Measurements from ENCODE around the gene ATXN3.

Gene ATXN3

DNA sequence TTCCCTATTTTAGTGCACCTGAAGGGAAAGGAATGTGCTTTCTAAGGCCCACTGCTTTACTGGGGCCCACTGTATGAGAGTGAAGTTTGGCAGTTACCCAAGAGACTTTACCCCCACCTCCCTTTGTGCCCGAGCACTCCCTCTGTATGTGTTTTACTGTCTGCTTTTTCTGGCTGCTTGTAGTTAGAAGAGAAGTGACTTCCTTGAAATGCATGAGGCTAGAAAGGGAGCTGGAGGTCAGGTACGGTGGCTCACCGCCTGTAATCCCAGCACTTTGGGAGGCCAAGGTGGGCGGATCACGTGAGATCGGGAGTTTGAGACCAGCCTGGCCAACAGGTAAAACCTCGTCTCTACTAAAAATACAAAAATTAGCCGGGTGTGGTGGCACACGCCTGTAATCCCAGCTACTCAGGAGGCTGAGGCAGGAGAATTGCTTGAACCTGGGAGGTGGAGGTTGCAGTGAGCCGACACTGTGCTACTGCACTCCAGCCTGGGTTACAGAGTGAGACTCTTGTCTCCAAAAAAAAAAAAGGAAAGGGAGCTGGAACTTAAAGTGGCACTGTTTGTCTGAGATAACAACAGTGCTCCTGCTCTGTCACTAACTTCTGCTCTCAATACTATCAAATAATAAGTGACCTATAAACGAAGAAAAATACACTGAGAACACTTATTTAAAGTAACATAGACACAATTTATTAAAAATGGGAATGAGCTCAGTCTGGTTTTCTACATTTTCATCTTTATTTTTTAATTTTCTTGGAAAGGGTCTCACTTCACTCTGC, 72.3 kb downstream of the ATXN3 start:
- no peak overlapping the region for H3K4ac ChIP-seq (ENCODE audit: low read depth, low read length)
- no peak overlapping the region for H2AK5ac ChIP-seq (ENCODE audit: low read length)
- no peak overlapping the region for H2BK120ac ChIP-seq (ENCODE audit: insufficient read depth, low read length, poor library complexity)
- no peak overlapping the region for H4K12ac ChIP-seq (ENCODE audit: low read depth, low read length)
- no peak overlapping the region for H3K27ac ChIP-seq (ENCODE audit: low read depth, low read length)
- H3K4me3 ChIP-seq (ENCODE audit: low read depth, low read length), result no peak overlapping the region
- peak overlapping the region; percentile 71 for H3K18ac ChIP-seq (ENCODE audit: low read length)
- H4K91ac ChIP-seq (ENCODE audit: low read depth, low read length), result no peak overlapping the region
- H3K14ac ChIP-seq (ENCODE audit: low read length), result no peak overlapping the region
- no peak overlapping the region for H3K23ac ChIP-seq (ENCODE audit: low read length)
- H2BK5ac ChIP-seq (ENCODE audit: low read depth, low read length, poor library complexity), result no peak overlapping the region
- H2BK12ac ChIP-seq (ENCODE audit: low read length), result no peak overlapping the region
- H3K79me1 ChIP-seq (ENCODE audit: low read length), result no peaks in the 10 kb centered on the region
- DNase-seq, result no peak
- H3K79me2 ChIP-seq (ENCODE audit: control insufficient read depth, insufficient read depth, low read length, poor library complexity), result peaks cover 2% of the 10 kb centered on the region
- H3K4me2 ChIP-seq (ENCODE audit: low read length), result no peak overlapping the region
- WGBS (ENCODE audit: extremely low coverage, insufficient coverage, insufficient read length), result no CpG with 5 or more reads among the region's 11 CpGs
- peaks cover 6 to 10% of the 10 kb centered on the region in 2 experiments for H3K36me3 ChIP-seq (ENCODE audit: control insufficient read depth in 1 of 2, insufficient read depth in 2 of 2, low read length in 2 of 2)
- no peak overlapping the region for H2AFZ ChIP-seq (ENCODE audit: insufficient read depth, low read length, poor library complexity)
- no peak overlapping the region for H4K8ac ChIP-seq (ENCODE audit: low read depth, low read length)
- peaks cover 3% of the 10 kb centered on the region for H3K9me3 ChIP-seq (ENCODE audit: insufficient read depth, low read depth, low read length)
- H3K27me3 ChIP-seq (ENCODE audit: insufficient read depth, low read length), result no peaks in the 10 kb centered on the region
- peaks cover 2 to 3% of the 10 kb centered on the region in 2 experiments for H3K4me1 ChIP-seq (ENCODE audit: control insufficient read depth in 1 of 2, insufficient read depth in 2 of 2, low read length in 2 of 2)
- no peak overlapping the region for H3K9ac ChIP-seq (ENCODE audit: low read length)

DNA sequence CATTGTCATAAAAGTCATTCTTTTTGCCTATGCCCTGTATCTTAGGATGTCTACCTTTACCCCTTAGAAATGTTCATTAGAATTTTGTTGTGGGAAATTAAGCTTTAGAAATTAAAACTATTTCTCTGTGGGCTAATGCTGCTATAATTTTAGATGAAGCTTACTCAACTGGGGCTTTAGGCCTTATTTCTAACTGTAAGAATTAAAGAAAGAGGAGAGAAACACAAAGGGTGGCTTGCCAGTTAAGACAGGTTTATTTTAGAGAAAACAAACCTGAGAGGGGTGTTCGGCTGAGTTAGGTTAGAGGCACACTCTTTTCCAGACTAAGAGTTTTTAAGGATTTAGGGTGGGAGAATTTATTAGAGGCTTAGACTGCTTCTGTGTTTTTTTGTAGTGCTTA, 72.9 kb downstream of the ATXN3 start:
- Histone ChIP-seq H3K27me3 (ENCODE audit: insufficient read depth, low read length) (no peaks in the 10 kb centered on the region), H3K4me1 (ENCODE audit: control insufficient read depth in 1 of 2, insufficient read depth in 2 of 2, low read length in 2 of 2) (peaks cover 2 to 3% of the 10 kb centered on the region in 2 experiments), H4K12ac (ENCODE audit: low read depth, low read length) (no peak overlapping the region), H2AK5ac (ENCODE audit: low read length) (no peak overlapping the region), H3K23ac (ENCODE audit: low read length) (no peak overlapping the region), H3K79me2 (ENCODE audit: control insufficient read depth, insufficient read depth, low read length, poor library complexity) (peaks cover 2% of the 10 kb centered on the region), H4K91ac (ENCODE audit: low read depth, low read length) (no peak overlapping the region), H3K4ac (ENCODE audit: low read depth, low read length) (no peak overlapping the region), H3K9ac (ENCODE audit: low read length) (no peak overlapping the region), H2BK5ac (ENCODE audit: low read depth, low read length, poor library complexity) (no peak overlapping the region), H4K8ac (ENCODE audit: low read depth, low read length) (no peak overlapping the region), H3K4me3 (ENCODE audit: low read depth, low read length) (no peak overlapping the region), H2AFZ (ENCODE audit: insufficient read depth, low read length, poor library complexity) (no peak overlapping the region), H2BK120ac (ENCODE audit: insufficient read depth, low read length, poor library complexity) (no peak overlapping the region), H2BK12ac (ENCODE audit: low read length) (no peak overlapping the region), H3K18ac (ENCODE audit: low read length) (no peak overlapping the region), H3K14ac (ENCODE audit: low read length) (no peak overlapping the region), H3K9me3 (ENCODE audit: insufficient read depth, low read depth, low read length) (peaks cover 3% of the 10 kb centered on the region), H3K4me2 (ENCODE audit: low read length) (no peak overlapping the region), H3K27ac (ENCODE audit: low read depth, low read length) (no peak overlapping the region), H3K36me3 (ENCODE audit: control insufficient read depth in 1 of 2, insufficient read depth in 2 of 2, low read length in 2 of 2) (peaks cover 6 to 10% of the 10 kb centered on the region in 2 experiments), H3K79me1 (ENCODE audit: low read length) (no peaks in the 10 kb centered on the region)
- DNase-seq, result no peak
- no CpG with 5 or more reads among the region's 1 CpG for WGBS (ENCODE audit: extremely low coverage, insufficient coverage, insufficient read length)

DNA sequence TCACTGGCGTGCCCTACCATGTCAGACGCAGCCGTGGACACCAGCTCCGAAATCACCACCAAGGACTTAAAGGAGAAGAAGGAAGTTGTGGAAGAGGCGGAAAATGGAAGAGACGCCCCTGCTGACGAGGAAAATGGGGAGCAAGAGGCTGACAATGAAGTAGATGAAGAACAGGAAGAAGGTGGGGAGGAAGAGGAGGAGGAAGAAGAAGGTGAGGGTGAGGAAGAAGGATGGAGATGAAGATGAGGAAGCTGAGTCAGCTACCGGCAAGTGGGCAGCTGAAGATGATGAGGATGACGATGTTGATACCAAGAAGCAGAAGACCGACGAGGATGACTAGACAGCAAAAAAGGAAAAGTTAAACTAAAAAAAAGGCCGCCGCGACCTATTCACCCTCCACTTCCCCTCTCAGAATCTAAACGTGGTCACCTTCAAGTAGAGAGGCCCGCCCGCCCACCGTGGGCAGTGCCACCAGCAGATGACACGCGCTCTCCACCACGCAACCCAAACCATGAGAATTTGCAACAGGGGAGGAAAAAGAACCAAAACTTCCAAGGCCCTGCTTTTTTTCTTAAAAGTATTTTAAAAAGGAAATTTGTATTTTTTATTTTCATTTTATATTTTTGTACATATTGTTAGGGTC, 79.7 kb downstream of the ATXN3 start:
- Histone ChIP-seq H3K27me3 (ENCODE audit: insufficient read depth, low read length) (no peaks in the 10 kb centered on the region), H4K91ac (ENCODE audit: low read depth, low read length) (no peak overlapping the region), H3K14ac (ENCODE audit: low read length) (no peak overlapping the region), H2AFZ (ENCODE audit: insufficient read depth, low read length, poor library complexity) (no peak overlapping the region), H3K23ac (ENCODE audit: low read length) (no peak overlapping the region), H2AK5ac (ENCODE audit: low read length) (no peak overlapping the region), H4K8ac (ENCODE audit: low read depth, low read length) (no peak overlapping the region), H3K18ac (ENCODE audit: low read length) (no peak overlapping the region), H3K79me2 (ENCODE audit: control insufficient read depth, insufficient read depth, low read length, poor library complexity) (no peaks in the 10 kb centered on the region), H3K4me3 (ENCODE audit: low read depth, low read length) (no peak overlapping the region), H2BK5ac (ENCODE audit: low read depth, low read length, poor library complexity) (no peak overlapping the region), H3K9me3 (ENCODE audit: insufficient read depth, low read depth, low read length) (no peaks in the 10 kb centered on the region), H3K9ac (ENCODE audit: low read length) (no peak overlapping the region), H3K79me1 (ENCODE audit: low read length) (no peaks in the 10 kb centered on the region), H3K4me2 (ENCODE audit: low read length) (no peak overlapping the region), H2BK120ac (ENCODE audit: insufficient read depth, low read length, poor library complexity) (no peak overlapping the region), H3K36me3 (ENCODE audit: control insufficient read depth in 1 of 2, insufficient read depth in 2 of 2, low read length in 2 of 2) (peaks cover 8 to 12% of the 10 kb centered on the region in 2 experiments), H3K27ac (ENCODE audit: low read depth, low read length) (no peak overlapping the region), H4K12ac (ENCODE audit: low read depth, low read length) (no peak overlapping the region), H2BK12ac (ENCODE audit: low read length) (no peak overlapping the region), H3K4ac (ENCODE audit: low read depth, low read length) (no peak overlapping the region), H3K4me1 (ENCODE audit: control insufficient read depth in 1 of 2, insufficient read depth in 2 of 2, low read length in 2 of 2) (no peaks in the 10 kb centered on the region)
- no peak for DNase-seq
- no CpG with 5 or more reads among the region's 21 CpGs for WGBS (ENCODE audit: extremely low coverage, insufficient coverage, insufficient read length)

DNA sequence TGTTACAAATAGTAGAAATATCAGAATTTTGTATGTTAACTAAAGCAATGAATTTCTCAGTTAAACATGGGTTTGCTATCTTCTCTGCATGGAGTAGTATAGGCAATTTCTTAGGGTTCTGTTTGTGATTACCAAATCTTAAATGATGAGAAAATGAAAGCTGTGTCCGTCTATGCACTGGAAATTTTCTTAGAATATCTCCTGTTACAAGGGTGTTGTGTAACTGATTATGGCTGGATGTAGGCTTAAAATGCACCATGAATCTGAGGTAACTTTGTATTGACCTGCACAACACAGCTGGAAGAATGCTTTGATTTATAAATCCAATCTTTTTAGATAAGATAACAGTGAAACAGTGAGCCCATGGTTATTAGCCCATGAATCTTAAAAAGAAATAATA, 84.3 kb downstream of the ATXN3 start:
- no peak overlapping the region for H3K18ac ChIP-seq (ENCODE audit: low read length)
- no peaks in the 10 kb centered on the region for H3K4me1 ChIP-seq (ENCODE audit: control insufficient read depth in 1 of 2, insufficient read depth in 2 of 2, low read length in 2 of 2)
- H2BK120ac ChIP-seq (ENCODE audit: insufficient read depth, low read length, poor library complexity), result no peak overlapping the region
- H3K4me3 ChIP-seq (ENCODE audit: low read depth, low read length), result no peak overlapping the region
- H3K79me1 ChIP-seq (ENCODE audit: low read length), result no peaks in the 10 kb centered on the region
- no peak overlapping the region for H2BK5ac ChIP-seq (ENCODE audit: low read depth, low read length, poor library complexity)
- H3K4me2 ChIP-seq (ENCODE audit: low read length), result no peak overlapping the region
- no peak for DNase-seq
- no peaks in the 10 kb centered on the region for H3K79me2 ChIP-seq (ENCODE audit: control insufficient read depth, insufficient read depth, low read length, poor library complexity)
- H3K4ac ChIP-seq (ENCODE audit: low read depth, low read length), result no peak overlapping the region
- peaks cover 7 to 17% of the 10 kb centered on the region in 2 experiments for H3K36me3 ChIP-seq (ENCODE audit: control insufficient read depth in 1 of 2, insufficient read depth in 2 of 2, low read length in 2 of 2)
- H3K9ac ChIP-seq (ENCODE audit: low read length), result no peak overlapping the region
- no peak overlapping the region for H3K14ac ChIP-seq (ENCODE audit: low read length)
- H4K8ac ChIP-seq (ENCODE audit: low read depth, low read length), result no peak overlapping the region
- no peak overlapping the region for H2AFZ ChIP-seq (ENCODE audit: insufficient read depth, low read length, poor library complexity)
- H2BK12ac ChIP-seq (ENCODE audit: low read length), result no peak overlapping the region
- no peaks in the 10 kb centered on the region for H3K9me3 ChIP-seq (ENCODE audit: insufficient read depth, low read depth, low read length)
- H3K23ac ChIP-seq (ENCODE audit: low read length), result no peak overlapping the region
- H4K12ac ChIP-seq (ENCODE audit: low read depth, low read length), result no peak overlapping the region
- no peaks in the 10 kb centered on the region for H3K27me3 ChIP-seq (ENCODE audit: insufficient read depth, low read length)
- no peak overlapping the region for H4K91ac ChIP-seq (ENCODE audit: low read depth, low read length)
- no peak overlapping the region for H2AK5ac ChIP-seq (ENCODE audit: low read length)
- WGBS (ENCODE audit: extremely low coverage, insufficient coverage, insufficient read length), result no CpG with 5 or more reads among the region's 1 CpG
- no peak overlapping the region for H3K27ac ChIP-seq (ENCODE audit: low read depth, low read length)
